Measurements from ENCODE around the gene SERAC1. TPM values are rescaled to one million over a fixed set of nuclear protein-coding genes. Genes with fewer than 3 reads are reported as not detected.

Gene SERAC1
- total and polyA plus RNA-seq, 4 experiments from 2014 or later, result 1.7 to 5.5 (median 4.0) TPM

DNA sequence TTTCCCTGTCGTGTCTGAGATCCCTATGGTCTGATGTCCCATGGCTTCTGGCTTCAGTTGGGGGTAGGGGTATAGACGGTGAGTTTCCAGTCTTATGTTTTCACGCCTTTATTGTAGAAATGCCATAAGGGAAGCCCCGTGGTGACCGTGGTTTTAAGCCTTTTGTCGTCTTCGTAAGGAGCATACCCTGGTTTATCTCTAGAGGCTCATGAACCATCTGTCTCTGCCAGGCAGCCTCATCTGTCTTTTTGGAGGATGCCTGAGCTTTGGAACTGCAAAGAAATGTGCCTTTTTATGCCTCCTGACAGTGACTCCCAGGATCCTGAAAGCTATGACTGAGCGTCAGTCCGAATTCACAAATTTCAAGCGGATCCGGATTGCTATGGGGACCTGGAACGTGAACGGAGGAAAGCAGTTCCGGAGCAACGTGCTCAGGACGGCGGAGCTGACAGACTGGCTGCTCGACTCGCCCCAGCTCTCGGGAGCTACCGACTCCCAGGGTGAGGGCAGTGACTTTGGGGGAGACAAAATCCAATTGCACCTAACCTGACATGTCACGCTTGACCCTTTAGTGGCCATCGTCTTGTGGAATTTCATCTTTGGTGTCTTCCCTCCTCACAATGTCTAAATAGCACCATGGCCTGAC, 101.8 kb downstream of the SERAC1 start:
- CTCF ChIA-PET (ENCODE audit: partially characterized antibody), result no interaction called here
- intact Hi-C loops (cut with micrococcal nuclease), result no loop called here
- no peak overlapping the region for H3K4me3 Mint-ChIP-seq

DNA sequence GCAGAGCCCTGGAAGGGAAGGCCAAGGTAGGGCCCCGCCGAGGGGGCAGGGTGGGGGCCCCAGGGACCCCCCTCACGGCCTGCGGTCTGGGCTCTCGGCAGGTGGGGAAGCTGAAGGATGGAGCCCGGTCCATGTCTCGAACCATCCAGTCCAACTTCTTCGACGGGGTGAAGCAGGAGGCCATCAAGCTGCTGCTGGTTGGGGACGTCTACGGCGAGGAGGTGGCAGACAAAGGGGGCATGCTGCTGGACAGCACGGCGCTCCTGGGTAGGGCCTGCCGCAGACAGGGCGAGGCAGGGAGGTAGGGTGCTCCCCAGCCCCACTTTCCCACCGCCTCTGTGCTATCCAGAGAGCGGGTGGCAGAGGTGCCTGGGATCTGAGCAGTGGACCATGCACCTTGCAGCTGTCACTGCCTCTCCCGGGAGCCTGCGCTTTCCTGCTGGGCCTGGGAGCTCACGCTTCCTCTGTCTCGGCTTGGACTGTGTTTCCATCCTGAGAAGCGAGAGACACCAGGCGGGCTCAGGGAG, 103.3 kb downstream of the SERAC1 start:
- Mint-ChIP-seq H3K9me3 (no peaks in the 10 kb centered on the region), H3K27me3 (no peaks in the 10 kb centered on the region), H3K36me3 (peaks cover 36 to 61% of the 10 kb centered on the region in 2 donors), H3K4me1 (peaks cover 10 to 25% (median 17%) of the 10 kb centered on the region in 4 donors), H3K4me3 (no peak overlapping the region), H3K27ac (no peak overlapping the region)
- no peak overlapping the region for H3K4me3 ChIP-seq (ENCODE audit: low read length in 2 of 2)
- H3K36me3 ChIP-seq (ENCODE audit: insufficient read depth, low read length), result peaks cover 20% of the 10 kb centered on the region
- ChIA-PET CTCF (ENCODE audit: partially characterized antibody) (no interaction called here), POLR2A (ENCODE audit: partially characterized antibody) (no interaction called here)
- peaks cover 20% of the 10 kb centered on the region for H3K4me1 ChIP-seq (ENCODE audit: insufficient read depth, low read length)
- no peaks in the 10 kb centered on the region for H3K9me3 ChIP-seq (ENCODE audit: control insufficient read depth in 1 of 2, low read length in 2 of 2)
- H3K27ac ChIP-seq (ENCODE audit: low read depth, low read length), result no peak overlapping the region
- intact Hi-C loops (cut with micrococcal nuclease), result no loop called here
- DNase-seq, result no peak
- H3K27me3 ChIP-seq (ENCODE audit: insufficient read depth, low read length), result no peaks in the 10 kb centered on the region

More for the DNA sequence above, 101.8 kb downstream of the SERAC1 start:
- H3K36me3 Mint-ChIP-seq, result peaks cover 41 to 66% of the 10 kb centered on the region in 2 donors
- no peaks in the 10 kb centered on the region for H3K9me3 ChIP-seq (ENCODE audit: control insufficient read depth in 1 of 2, low read length in 2 of 2)
- peaks cover 5 to 18% (median 11%) of the 10 kb centered on the region in 4 donors for H3K4me1 Mint-ChIP-seq
- no peak overlapping the region for H3K27ac ChIP-seq (ENCODE audit: low read depth, low read length)
- H3K27ac Mint-ChIP-seq, result peak overlapping the region in 2 of 7 donors; percentile 53 to 63
- no peak overlapping the region for H3K4me3 ChIP-seq (ENCODE audit: low read length in 2 of 2)
- peaks cover 6% of the 10 kb centered on the region for H3K4me1 ChIP-seq (ENCODE audit: insufficient read depth, low read length)
- H3K27me3 ChIP-seq (ENCODE audit: insufficient read depth, low read length), result no peaks in the 10 kb centered on the region
- peaks cover 28% of the 10 kb centered on the region for H3K36me3 ChIP-seq (ENCODE audit: insufficient read depth, low read length)
- H3K27me3 Mint-ChIP-seq, result no peaks in the 10 kb centered on the region
- POLR2A ChIA-PET (ENCODE audit: partially characterized antibody), result no interaction called here
- H3K9me3 Mint-ChIP-seq, result no peaks in the 10 kb centered on the region
- no peak for DNase-seq

DNA sequence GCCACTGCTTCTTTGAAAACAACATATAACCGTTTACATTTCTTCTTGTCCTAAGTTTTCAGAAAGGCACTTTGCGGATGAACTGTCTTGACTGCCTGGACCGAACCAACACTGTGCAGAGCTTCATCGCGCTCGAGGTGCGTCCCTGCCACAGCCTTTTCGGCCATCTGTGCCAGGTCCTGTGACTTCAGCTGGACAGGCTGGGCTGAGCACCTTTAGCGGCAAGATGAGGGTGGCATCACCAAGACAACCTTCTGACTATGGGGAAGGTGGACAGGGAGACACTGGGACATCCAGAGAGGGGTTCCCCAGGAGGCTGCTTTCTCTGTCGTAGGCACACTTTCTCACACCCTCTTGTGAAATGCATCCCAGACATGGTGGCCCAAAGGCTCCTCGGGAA, 104.3 kb downstream of the SERAC1 start:
- DNase-seq, result no peak
- Mint-ChIP-seq H3K4me3 (no peak overlapping the region), H3K27me3 (no peaks in the 10 kb centered on the region), H3K4me1 (peaks cover 6 to 20% (median 14%) of the 10 kb centered on the region in 4 donors), H3K9me3 (no peaks in the 10 kb centered on the region), H3K27ac (no peak overlapping the region), H3K36me3 (peaks cover 34 to 54% of the 10 kb centered on the region in 2 donors)
- Histone ChIP-seq H3K4me3 (ENCODE audit: low read length in 2 of 2) (no peak overlapping the region), H3K27me3 (ENCODE audit: insufficient read depth, low read length) (no peaks in the 10 kb centered on the region), H3K4me1 (ENCODE audit: insufficient read depth, low read length) (peaks cover 28% of the 10 kb centered on the region), H3K27ac (ENCODE audit: low read depth, low read length) (no peak overlapping the region), H3K36me3 (ENCODE audit: insufficient read depth, low read length) (peaks cover 19% of the 10 kb centered on the region), H3K9me3 (ENCODE audit: control insufficient read depth in 1 of 2, low read length in 2 of 2) (no peaks in the 10 kb centered on the region)
- ChIA-PET CTCF (ENCODE audit: partially characterized antibody) (interaction anchor here (2.6 to 9.5 kb wide), 2 partner anchors 9 to 37 kb away, joined by 16 to 89 read pairs; no protein-coding TSS in a partner anchor), POLR2A (ENCODE audit: partially characterized antibody) (no interaction called here)
- intact Hi-C loops (cut with micrococcal nuclease), result no loop called here

DNA sequence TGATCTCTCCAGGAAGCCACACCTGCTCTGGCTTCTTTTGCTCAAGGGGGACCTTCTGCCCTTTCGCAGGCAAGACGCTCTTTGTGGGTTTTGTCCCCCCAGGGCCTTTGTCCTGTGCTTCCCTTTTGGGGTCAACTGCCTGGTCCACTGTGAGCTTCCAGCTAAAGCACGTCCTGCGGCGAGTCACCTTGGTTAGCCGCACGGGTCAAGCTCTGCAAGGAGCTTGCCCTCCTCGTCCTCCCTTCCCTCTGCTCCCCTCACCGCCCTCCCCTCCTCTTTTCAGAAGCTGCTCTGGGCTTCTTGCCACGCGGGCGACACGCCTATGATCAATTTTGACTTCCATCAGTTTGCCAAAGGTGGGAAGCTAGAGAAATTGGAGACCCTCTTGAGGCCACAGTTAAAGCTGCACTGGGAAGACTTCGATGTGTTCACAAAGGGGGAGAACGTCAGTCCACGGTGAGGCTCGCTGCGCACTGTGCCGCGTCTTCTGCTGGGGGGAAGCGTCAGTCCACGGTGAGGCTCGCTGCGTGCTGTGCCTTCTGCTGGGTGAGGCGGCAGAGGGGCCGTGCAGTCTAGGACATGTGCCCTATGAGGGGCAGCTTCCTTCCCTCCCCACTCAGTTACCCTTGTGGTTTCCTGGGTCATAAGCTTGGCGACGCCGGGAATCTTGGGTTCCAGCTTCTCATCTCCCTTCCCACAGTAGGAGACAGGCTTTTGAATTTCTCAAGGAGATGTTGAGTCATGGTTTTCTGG, 106.2 kb downstream of the SERAC1 start:
- CTCF ChIA-PET (ENCODE audit: partially characterized antibody), result interaction anchor here (2.6 to 9.5 kb wide), 2 partner anchors 11 to 36 kb away, joined by 16 to 89 read pairs; no protein-coding TSS in a partner anchor
- no peaks in the 10 kb centered on the region for H3K9me3 Mint-ChIP-seq
- Histone ChIP-seq H3K36me3 (ENCODE audit: insufficient read depth, low read length) (peaks cover 15% of the 10 kb centered on the region), H3K27ac (ENCODE audit: low read depth, low read length) (no peak overlapping the region), H3K9me3 (ENCODE audit: control insufficient read depth in 1 of 2, low read length in 2 of 2) (no peaks in the 10 kb centered on the region), H3K4me3 (ENCODE audit: low read length in 2 of 2) (no peak overlapping the region), H3K4me1 (ENCODE audit: insufficient read depth, low read length) (peaks cover 43% of the 10 kb centered on the region), H3K27me3 (ENCODE audit: insufficient read depth, low read length) (no peaks in the 10 kb centered on the region)
- no peak for DNase-seq
- POLR2A ChIA-PET (ENCODE audit: partially characterized antibody), result no interaction called here
- intact Hi-C loops (cut with micrococcal nuclease), result no loop called here
- peaks cover 26 to 43% of the 10 kb centered on the region in 2 donors for H3K36me3 Mint-ChIP-seq
- peak overlapping the region in 5 of 7 donors; percentile 3 to 79 (median 36) for H3K27ac Mint-ChIP-seq
- no peak overlapping the region for H3K4me3 Mint-ChIP-seq
- no peaks in the 10 kb centered on the region for H3K27me3 Mint-ChIP-seq
- H3K4me1 Mint-ChIP-seq, result peaks cover 12 to 31% (median 26%) of the 10 kb centered on the region in 4 donors

DNA sequence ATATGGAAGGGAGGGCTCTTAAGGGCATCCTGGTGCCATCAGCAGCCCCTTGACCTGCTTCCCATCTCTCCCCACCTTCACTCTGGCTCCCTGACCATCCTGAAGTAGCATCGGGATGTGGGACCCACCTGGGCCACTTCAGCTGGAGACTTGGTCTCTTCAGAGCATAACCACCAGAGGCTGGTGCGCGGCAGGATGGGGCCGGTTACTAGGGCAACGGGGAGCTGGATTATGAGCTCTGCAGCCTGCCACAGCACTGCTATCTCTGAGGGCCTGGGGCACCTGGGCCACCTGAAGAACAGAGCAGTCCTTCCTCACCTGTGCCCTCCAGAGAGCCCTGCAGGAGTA, 106.7 kb downstream of the SERAC1 start:
- H3K36me3 Mint-ChIP-seq, result peaks cover 22 to 41% of the 10 kb centered on the region in 2 donors
- intact Hi-C loops (cut with micrococcal nuclease), result no loop called here
- POLR2A ChIA-PET (ENCODE audit: partially characterized antibody), result interaction anchor here (1.2 kb wide), 1 partner anchor 80 kb away, joined by 5 read pairs; the partner anchor contains the start of gene SYNJ2

DNA sequence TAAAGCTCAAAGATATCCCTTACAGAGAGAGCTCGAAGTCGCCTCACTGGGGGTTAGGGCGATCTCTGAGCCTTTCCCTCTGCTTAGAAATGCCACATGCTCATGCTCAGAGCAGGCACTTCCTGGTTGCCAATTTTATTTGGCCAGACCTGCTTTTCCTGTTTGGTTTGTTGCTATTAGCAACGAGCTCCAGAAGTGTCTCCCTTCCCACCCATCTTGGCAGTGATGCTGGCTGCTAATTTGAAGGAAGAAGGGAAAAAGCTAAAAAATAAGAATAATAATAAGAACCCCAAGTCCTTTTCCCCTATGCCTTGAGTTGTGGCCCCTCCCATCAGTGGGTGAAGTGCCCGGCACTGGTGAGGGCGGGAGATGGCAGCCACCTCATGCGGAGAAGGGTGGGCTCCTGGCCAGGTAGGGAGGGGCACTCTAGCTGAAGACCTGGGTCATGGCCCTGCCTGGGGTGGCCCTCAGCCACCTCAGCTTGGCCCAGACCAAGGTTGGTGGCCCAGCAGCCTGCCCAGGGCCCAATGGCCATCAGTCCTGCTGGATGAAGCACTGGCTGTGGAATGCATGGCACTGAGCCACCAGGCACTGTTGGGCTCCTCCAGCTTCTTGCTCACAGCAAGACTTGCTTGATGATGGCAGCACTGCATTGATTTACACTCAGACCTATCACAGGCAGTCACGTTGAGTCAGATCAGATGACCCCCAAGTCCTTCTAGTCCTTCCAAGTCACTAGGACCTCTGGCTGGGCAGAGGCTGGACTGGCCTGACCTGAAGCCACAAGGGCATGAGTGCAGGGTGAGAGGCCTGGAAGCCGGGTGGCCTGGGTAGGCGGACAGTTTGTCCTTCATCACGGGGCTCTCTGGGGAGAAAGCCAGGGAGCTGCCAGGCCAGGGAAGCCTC, 107.4 kb downstream of the SERAC1 start:
- CTCF ChIA-PET (ENCODE audit: partially characterized antibody), result interaction anchor here (1.1 to 9.5 kb wide), 3 partner anchors 12 to 304 kb away, joined by 3 to 89 read pairs (median 28); no protein-coding TSS in a partner anchor
- H3K4me3 ChIP-seq (ENCODE audit: low read length in 2 of 2), result no peak overlapping the region
- Mint-ChIP-seq H3K4me3 (peak overlapping the region in 4 of 8 donors; percentile 18 to 48 (median 31)), H3K27ac (peak overlapping the region; percentile 52 to 95 (median 81)), H3K36me3 (peaks cover 21 to 41% of the 10 kb centered on the region in 2 donors), H3K9me3 (no peaks in the 10 kb centered on the region), H3K27me3 (no peaks in the 10 kb centered on the region), H3K4me1 (peaks cover 12 to 39% (median 28%) of the 10 kb centered on the region in 4 donors)
- peak in 4 of 5 donors; percentile 11 to 30 (median 24) for DNase-seq
- H3K36me3 ChIP-seq (ENCODE audit: insufficient read depth, low read length), result peaks cover 8% of the 10 kb centered on the region
- H3K27ac ChIP-seq (ENCODE audit: low read depth, low read length), result peak overlapping the region; percentile 24
- intact Hi-C loops (cut with micrococcal nuclease), result no loop called here
- H3K9me3 ChIP-seq (ENCODE audit: control insufficient read depth in 1 of 2, low read length in 2 of 2), result no peaks in the 10 kb centered on the region
- POLR2A ChIA-PET (ENCODE audit: partially characterized antibody), result interaction anchor here (1.2 to 1.8 kb wide), 3 partner anchors 11 to 79 kb away, joined by 3 to 7 read pairs (median 5); partner anchors contain the start of gene SYNJ2
- peaks cover 47% of the 10 kb centered on the region for H3K4me1 ChIP-seq (ENCODE audit: insufficient read depth, low read length)
- H3K27me3 ChIP-seq (ENCODE audit: insufficient read depth, low read length), result no peaks in the 10 kb centered on the region

More for the DNA sequence above, 106.7 kb downstream of the SERAC1 start:
- H3K36me3 ChIP-seq (ENCODE audit: insufficient read depth, low read length), result peaks cover 9% of the 10 kb centered on the region
- H3K9me3 ChIP-seq (ENCODE audit: control insufficient read depth in 1 of 2, low read length in 2 of 2), result no peaks in the 10 kb centered on the region
- no peak for DNase-seq
- Mint-ChIP-seq H3K4me1 (peaks cover 12 to 37% (median 26%) of the 10 kb centered on the region in 4 donors), H3K27me3 (no peaks in the 10 kb centered on the region), H3K9me3 (no peaks in the 10 kb centered on the region), H3K27ac (peak overlapping the region in 4 of 7 donors; percentile 3 to 46 (median 22)), H3K4me3 (no peak overlapping the region)
- H3K27me3 ChIP-seq (ENCODE audit: insufficient read depth, low read length), result no peaks in the 10 kb centered on the region
- CTCF ChIA-PET (ENCODE audit: partially characterized antibody), result interaction anchor here (2.6 to 9.5 kb wide), 3 partner anchors 11 to 35 kb away, joined by 16 to 89 read pairs (median 28); no protein-coding TSS in a partner anchor
- no peak overlapping the region for H3K4me3 ChIP-seq (ENCODE audit: low read length in 2 of 2)
- peaks cover 47% of the 10 kb centered on the region for H3K4me1 ChIP-seq (ENCODE audit: insufficient read depth, low read length)
- no peak overlapping the region for H3K27ac ChIP-seq (ENCODE audit: low read depth, low read length)
